Measurements from ENCODE around the gene ACTN3. TPM values are rescaled to one million over a fixed set of nuclear protein-coding genes. Genes with fewer than 3 reads are reported as not detected.

Gene ACTN3
- total RNA-seq, result under 1 TPM in 1 of 6 donors, not detected in 5; 0.24 TPM

- WGBS, 2 donors, result 7 to 10% methylated on average over 19 to 25 of the region's 37 CpGs
- peak; percentile 73 to 86 for DNase-seq
- peak within 1 kb of the TSS; percentile 70 to 85 (median 80) for H3K27ac ChIP-seq
Measured at GRCh38 chr11:66546368-66546965, at the start of gene ACTN3. TSS of gene ACTN3 (plus strand) at chr11:66546903. CDS start at chr11:66546938, 35 bp downstream.

GRCh38 chr11:66497206-66497605 lies 49.5 kb upstream of the ACTN3 start:
- no peak for DNase-seq
- Histone ChIP-seq H3K27ac (no peak overlapping the region), H3K4me1 (no peaks in the 10 kb centered on the region), H3K9me3 (no peaks in the 10 kb centered on the region), H3K4me3 (no peak overlapping the region), H3K27me3 (no peaks in the 10 kb centered on the region), H3K36me3 (peaks cover 14 to 76% (median 57%) of the 10 kb centered on the region in 4 donors)
- WGBS, 2 donors, result 94 to 95% methylated on average over 5 to 16 of the region's 16 CpGs
- ATAC-seq (ENCODE audit: low FRiP score in 2 of 2), result no peak
- no peak for TF ChIP-seq POLR2AphosphoS5 (IDR thresholded peaks at IDR 0.05)
- no peak for TF ChIP-seq CTCF (IDR thresholded peaks at IDR 0.05)
- no peak for TF ChIP-seq EP300 (IDR thresholded peaks at IDR 0.05)
- no peak for TF ChIP-seq POLR2A (IDR thresholded peaks at IDR 0.05)

More at GRCh38 chr11:66546368-66546965, at the start of gene ACTN3:
- Histone ChIP-seq H3K4me3 (peak within 1 kb of the TSS; percentile 72 to 91 (median 74)), H3K27me3 (no peaks in the 10 kb centered on the region), H3K4me1 (peaks cover 23 to 38% (median 30%) of the 10 kb centered on the region in 4 donors), H3K9me3 (no peaks in the 10 kb centered on the region), H3K36me3 (peaks cover 0 to 15% (median 11%) of the 10 kb centered on the region in 4 donors)
- peak in 1 of 2 donors; percentile 16 for ATAC-seq (ENCODE audit: low FRiP score in 2 of 2)
- TF ChIP-seq CTCF (IDR thresholded peaks at IDR 0.05) (no peak), EP300 (IDR thresholded peaks at IDR 0.05) (no peak), POLR2AphosphoS5 (IDR thresholded peaks at IDR 0.05) (no peak), POLR2A (IDR thresholded peaks at IDR 0.05) (no peak)

GRCh38 chr11:66498506-66498905 lies 48.2 kb upstream of the ACTN3 start:
- no peak overlapping the region for H3K27ac ChIP-seq
- WGBS, 2 donors, result 93 to 98% methylated on average over 5 of the region's 5 CpGs
- no peaks in the 10 kb centered on the region for H3K4me1 ChIP-seq
- H3K27me3 ChIP-seq, result no peaks in the 10 kb centered on the region
- no peak overlapping the region for H3K4me3 ChIP-seq
- ATAC-seq (ENCODE audit: low FRiP score in 2 of 2), result no peak
- no peaks in the 10 kb centered on the region for H3K9me3 ChIP-seq
- no peak for DNase-seq
- no peak for TF ChIP-seq CTCF (IDR thresholded peaks at IDR 0.05)
- TF ChIP-seq EP300 (IDR thresholded peaks at IDR 0.05), result no peak
- no peak for TF ChIP-seq POLR2A (IDR thresholded peaks at IDR 0.05)
- no peak for TF ChIP-seq POLR2AphosphoS5 (IDR thresholded peaks at IDR 0.05)
- peaks cover 10 to 66% (median 44%) of the 10 kb centered on the region in 4 donors for H3K36me3 ChIP-seq

GRCh38 chr11:66505276-66505816 lies 41.4 kb upstream of the ACTN3 start:
- ATAC-seq (ENCODE audit: low FRiP score in 2 of 2) (no peak), DNase-seq (no peak)
- peaks cover 0 to 6% (median 2%) of the 10 kb centered on the region in 4 donors for H3K4me1 ChIP-seq
- no peaks in the 10 kb centered on the region for H3K27me3 ChIP-seq
- H3K36me3 ChIP-seq, result peaks cover 7 to 24% (median 15%) of the 10 kb centered on the region in 4 donors
- WGBS, 2 donors, result 90 to 100% methylated on average over 1 of the region's 1 CpG
- no peak overlapping the region for H3K4me3 ChIP-seq
- H3K27ac ChIP-seq, result no peak overlapping the region
- H3K9me3 ChIP-seq, result no peaks in the 10 kb centered on the region
- TF ChIP-seq EP300 (IDR thresholded peaks at IDR 0.05) (no peak), POLR2A (IDR thresholded peaks at IDR 0.05) (no peak), CTCF (IDR thresholded peaks at IDR 0.05) (no peak), POLR2AphosphoS5 (IDR thresholded peaks at IDR 0.05) (no peak)
